WTC11 (cell line): Measurements from ENCODE around the gene PEX10.

Experiments
- SP1 ChIP-seq: sonication (generic); formaldehyde crosslinking; conservative IDR thresholded peaks from 2 replicates; pipeline ENCODE4 v1.8.1; 2022; ENCODE audit warnings: missing genetic modification reagents
- TF ChIP-seq, protein P1 (sequence below): fragments of 200-600 bp; IDR thresholded peaks from 2 replicates; pipeline ENCODE4 v1.8.0; 2022; ENCODE audit warnings: antibody characterized with exemption

- no peak for TF ChIP-seq SP1
- TF ChIP-seq, protein P1, sequence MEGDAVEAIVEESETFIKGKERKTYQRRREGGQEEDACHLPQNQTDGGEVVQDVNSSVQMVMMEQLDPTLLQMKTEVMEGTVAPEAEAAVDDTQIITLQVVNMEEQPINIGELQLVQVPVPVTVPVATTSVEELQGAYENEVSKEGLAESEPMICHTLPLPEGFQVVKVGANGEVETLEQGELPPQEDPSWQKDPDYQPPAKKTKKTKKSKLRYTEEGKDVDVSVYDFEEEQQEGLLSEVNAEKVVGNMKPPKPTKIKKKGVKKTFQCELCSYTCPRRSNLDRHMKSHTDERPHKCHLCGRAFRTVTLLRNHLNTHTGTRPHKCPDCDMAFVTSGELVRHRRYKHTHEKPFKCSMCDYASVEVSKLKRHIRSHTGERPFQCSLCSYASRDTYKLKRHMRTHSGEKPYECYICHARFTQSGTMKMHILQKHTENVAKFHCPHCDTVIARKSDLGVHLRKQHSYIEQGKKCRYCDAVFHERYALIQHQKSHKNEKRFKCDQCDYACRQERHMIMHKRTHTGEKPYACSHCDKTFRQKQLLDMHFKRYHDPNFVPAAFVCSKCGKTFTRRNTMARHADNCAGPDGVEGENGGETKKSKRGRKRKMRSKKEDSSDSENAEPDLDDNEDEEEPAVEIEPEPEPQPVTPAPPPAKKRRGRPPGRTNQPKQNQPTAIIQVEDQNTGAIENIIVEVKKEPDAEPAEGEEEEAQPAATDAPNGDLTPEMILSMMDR: no peak
These were observed 35.1 kb upstream of the PEX10 start for GRCh38 chr1:2447276-2448097.
